GOT3 (cell line): ENCODE data around the gene PIRT.

Experiments used
- DNase-seq: peaks from one replicate; lab custom pipeline; 2025; ENCODE audit warnings: mixed read lengths; lab: John Stamatoyannopoulos, UW

The PIRT gene

GRCh38 chr17:10821054-10821453 is 16.8 kb downstream of the PIRT start:
- DNase-seq = no peak

GRCh38 chr17:10815319-10815718 is 22.6 kb downstream of the PIRT start:
- no peak for DNase-seq

GRCh38 chr17:10814075-10814474 is 23.8 kb downstream of the PIRT start:
- no peak for DNase-seq

- DNase-seq = no peak
Measured at GRCh38 chr17:10812674-10813073, 25.2 kb downstream of the PIRT start.

GRCh38 chr17:10809605-10810004 is 28.3 kb downstream of the PIRT start:
- DNase-seq = no peak

- no peak for DNase-seq
Measured at GRCh38 chr17:10807704-10808128, 30.2 kb downstream of the PIRT start.

- no peak for DNase-seq
Measured at GRCh38 chr17:10806545-10807262, 31.2 kb downstream of the PIRT start.

GRCh38 chr17:10805911-10806310 is 32.0 kb downstream of the PIRT start:
- no peak for DNase-seq

GRCh38 chr17:10804546-10804945 is 33.3 kb downstream of the PIRT start:
- DNase-seq = no peak

GRCh38 chr17:10803830-10804475 is 33.9 kb downstream of the PIRT start, which contains the start of gene TMEM238L:
Gene TMEM238L, minus strand, starts transcription at chr17:10804099. Its CDS starts 136 bp downstream, at chr17:10803963.
- no peak for DNase-seq

- no peak for DNase-seq
Measured at GRCh38 chr17:10803350-10803749, 34.5 kb downstream of the PIRT start.

- DNase-seq = no peak
Measured at GRCh38 chr17:10802496-10803284, 35.2 kb downstream of the PIRT start.

GRCh38 chr17:10799407-10799806 is 38.5 kb downstream of the PIRT start:
- no peak for DNase-seq

GRCh38 chr17:10798910-10799309 is 39.0 kb downstream of the PIRT start:
- no peak for DNase-seq

- DNase-seq = no peak
Measured at GRCh38 chr17:10798332-10798749, 39.5 kb downstream of the PIRT start.

GRCh38 chr17:10797476-10798328 is 40.2 kb downstream of the PIRT start:
- no peak for DNase-seq

- DNase-seq = no peak
Measured at GRCh38 chr17:10793816-10794215, 44.1 kb downstream of the PIRT start.

GRCh38 chr17:10793256-10793655 is 44.6 kb downstream of the PIRT start:
- DNase-seq = no peak

- DNase-seq = no peak
Measured at GRCh38 chr17:10792151-10792550, 45.7 kb downstream of the PIRT start.

- DNase-seq = no peak
Measured at GRCh38 chr17:10790491-10791401, 47.1 kb downstream of the PIRT start.
